Germinal center (tissue), 1 donor: ENCODE measurements around the gene PPY.
A peak's percentile ranks its signal among the peaks of the same experiment; 100 is the strongest.
"Not testable (repeated sequence)": the region's sequence is repeated elsewhere in the genome, so short reads cannot be mapped to it uniquely, and the experiment has no call there.

Experiments
- DNase-seq: peaks from one replicate; pipeline ENCODE4 v3.0.0; 2012; ENCODE audit warnings: mixed read lengths, low spot score

The PPY gene

GRCh38 chr17:43905400-43905984 is 36.8 kb downstream of the PPY start:
- DNase-seq: no peak

GRCh38 chr17:43901861-43902589 is 40.3 kb downstream of the PPY start:
- no peak for DNase-seq

- DNase-seq: no peak
Measured at GRCh38 chr17:43900858-43901754, 41.2 kb downstream of the PPY start.

DNA sequence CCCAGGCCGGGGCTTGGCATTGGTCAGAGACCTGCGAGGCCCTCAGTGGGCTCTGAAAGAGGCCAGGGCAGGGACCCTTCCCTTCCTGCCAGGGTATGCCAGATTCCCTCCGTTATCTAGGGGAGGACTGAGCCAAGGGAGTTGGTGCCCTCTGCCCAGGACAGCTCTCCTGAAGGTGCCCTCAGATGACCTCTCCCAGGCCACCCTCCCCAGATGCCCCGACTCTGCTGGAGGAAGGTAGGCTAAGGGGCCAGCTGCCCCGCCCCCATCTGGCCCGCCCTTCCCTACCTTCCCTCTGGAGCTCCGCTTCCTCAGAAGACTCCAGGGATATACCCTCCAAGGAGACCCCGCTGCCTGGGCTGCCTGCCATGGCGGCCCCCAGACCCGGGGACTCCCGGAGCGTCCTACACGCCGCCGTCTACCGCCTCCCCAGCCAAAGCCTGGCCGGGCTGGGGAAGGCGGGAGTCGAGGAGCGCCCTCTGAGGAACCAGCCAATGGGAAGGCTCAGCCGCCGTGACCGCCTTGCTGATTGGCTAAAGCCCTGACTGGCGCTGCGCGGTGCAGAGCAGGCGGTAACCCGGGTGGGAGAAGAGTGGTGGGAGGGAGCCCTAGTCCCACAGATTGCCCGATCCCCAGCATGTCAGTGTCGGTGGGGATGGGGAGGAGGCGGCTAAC is 42.0 kb downstream of the PPY start:
- peak; percentile 96 for DNase-seq

- DNase-seq: no peak
Measured at GRCh38 chr17:43898446-43898845, 43.8 kb downstream of the PPY start.

DNA sequence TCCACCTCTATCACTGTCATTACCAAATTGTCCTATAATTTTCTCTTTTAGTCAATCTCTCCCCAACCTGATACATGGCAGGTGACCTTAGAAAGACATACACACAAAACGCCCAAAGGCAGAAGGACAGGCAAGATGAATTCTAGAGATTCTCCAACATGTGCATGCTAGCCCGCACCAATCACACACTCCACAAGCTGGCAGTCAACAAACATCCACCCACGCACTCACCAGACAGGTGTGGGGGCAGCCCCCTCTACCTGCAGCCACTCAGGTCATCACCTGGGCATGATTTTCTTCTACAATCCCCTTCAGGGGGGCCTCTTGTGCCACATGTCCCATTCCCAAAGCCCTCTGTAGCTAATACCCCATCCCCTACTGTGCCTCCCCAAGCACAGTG is 44.4 kb downstream of the PPY start:
- no peak for DNase-seq

DNA sequence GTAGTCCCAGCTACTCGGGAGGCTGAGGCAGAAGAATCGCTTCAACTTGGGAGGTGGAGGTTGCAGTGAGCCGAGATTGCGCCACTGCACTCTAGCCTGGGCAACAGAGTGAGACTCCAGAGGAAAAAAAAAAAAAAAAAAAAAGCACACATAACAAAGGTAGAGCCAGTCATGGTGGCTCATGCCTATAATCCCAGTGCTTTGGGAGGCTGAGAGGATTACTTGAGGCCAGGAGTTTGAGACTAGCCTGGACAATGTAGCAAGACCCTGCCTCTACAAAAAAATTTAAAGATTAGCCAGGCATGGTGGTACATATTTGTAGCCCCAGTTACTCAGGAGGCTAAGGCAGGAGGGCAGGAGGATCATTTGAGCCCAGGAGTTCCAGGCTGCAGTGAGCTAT is 47.8 kb downstream of the PPY start:
- DNase-seq: not testable (repeated sequence)

GRCh38 chr17:43892647-43892952 is 49.7 kb downstream of the PPY start:
- no peak for DNase-seq

GRCh38 chr17:43891851-43892646 is 50.2 kb downstream of the PPY start:
- no peak for DNase-seq
